ENCODE data around the gene WNT3A.

Gene WNT3A

GRCh38 chr1:228085287-228085951 is 78.6 kb downstream of the WNT3A start:
- DNase-seq: peak in 1 of 2 experiments; percentile 48

- DNase-seq: peak in 1 of 2 experiments; percentile 69
These were observed 81.0 kb downstream of the WNT3A start for GRCh38 chr1:228087771-228088251.

- no peak for DNase-seq
These were observed 82.0 kb downstream of the WNT3A start for GRCh38 chr1:228088586-228089498.

GRCh38 chr1:228089519-228090380 is 83.0 kb downstream of the WNT3A start:
- DNase-seq: no peak

GRCh38 chr1:228090613-228091081 is 83.8 kb downstream of the WNT3A start:
- no peak for DNase-seq

- no peak for DNase-seq
These were observed 84.3 kb downstream of the WNT3A start for GRCh38 chr1:228091084-228091483.

- DNase-seq: no peak
These were observed 85.7 kb downstream of the WNT3A start for GRCh38 chr1:228092342-228093049.

GRCh38 chr1:228093050-228093906 is 86.5 kb downstream of the WNT3A start:
- no peak for DNase-seq

GRCh38 chr1:228094432-228095016 is 87.7 kb downstream of the WNT3A start:
- DNase-seq: no peak

- DNase-seq: no peak
These were observed 88.4 kb downstream of the WNT3A start for GRCh38 chr1:228095161-228095560.

GRCh38 chr1:228095938-228096337 is 89.1 kb downstream of the WNT3A start:
- DNase-seq: no peak

- no peak for DNase-seq
These were observed 89.9 kb downstream of the WNT3A start for GRCh38 chr1:228096416-228097332.

- no peak for DNase-seq
These were observed 90.7 kb downstream of the WNT3A start for GRCh38 chr1:228097333-228098081.

- no peak for DNase-seq
These were observed 91.6 kb downstream of the WNT3A start for GRCh38 chr1:228098323-228098931.

GRCh38 chr1:228099331-228099732 is 92.5 kb downstream of the WNT3A start:
- no peak for DNase-seq

- DNase-seq: no peak
These were observed 94.2 kb downstream of the WNT3A start for GRCh38 chr1:228100822-228101613.

GRCh38 chr1:228101614-228101993 is 94.8 kb downstream of the WNT3A start:
- no peak for DNase-seq
